ENCODE measurements around the gene SEMA5A. TPM values are rescaled to one million over a fixed set of nuclear protein-coding genes. Genes with fewer than 3 reads are reported as not detected.

Gene SEMA5A
- polyA plus RNA-seq, 1 donor from 2014 or later, result 3.2 TPM

DNA sequence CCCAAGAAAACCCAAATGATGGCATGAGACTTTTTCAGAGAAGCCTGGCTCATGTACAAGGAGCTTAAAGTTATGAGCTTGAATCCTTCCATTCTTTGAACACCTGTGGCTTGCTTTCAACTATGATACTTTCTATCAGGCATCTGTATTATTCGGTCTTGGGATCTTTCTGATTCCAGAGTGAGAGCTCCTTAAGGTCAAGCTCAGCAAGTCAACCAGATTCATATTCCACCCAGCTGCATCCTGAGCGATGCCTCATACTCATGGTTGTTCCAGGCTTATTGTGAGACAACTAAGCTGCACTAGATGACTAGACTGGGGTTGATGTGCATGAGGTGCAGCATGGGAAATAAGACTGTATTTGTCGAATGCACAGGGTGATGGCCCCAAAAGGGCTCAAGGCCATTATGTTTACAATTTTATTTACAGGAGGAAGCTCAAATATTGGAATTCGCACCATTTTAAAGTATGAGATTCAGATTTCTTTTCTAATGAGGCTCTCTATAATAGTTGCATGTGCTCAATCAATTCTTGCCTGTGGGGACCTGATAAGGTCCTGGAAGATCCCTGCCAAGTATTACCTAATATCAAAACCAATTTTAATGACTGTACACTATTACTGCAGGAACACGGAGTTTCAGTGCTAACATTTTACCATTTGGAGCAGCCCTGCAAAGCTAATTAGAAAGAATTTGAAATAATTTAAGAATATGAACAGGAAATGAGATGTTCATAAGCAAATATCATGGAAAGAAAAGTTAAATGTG lies 453.8 kb downstream of the SEMA5A start:
- no peaks in the 10 kb centered on the region for H3K79me2 ChIP-seq (replicated peaks; ENCODE audit: insufficient read depth, low read length)
- H3K36me3 ChIP-seq (ENCODE audit: insufficient read depth, low read length), result no peaks in the 10 kb centered on the region
- no peak overlapping the region for H3K9ac ChIP-seq (ENCODE audit: low read length)
- H3K9me2 ChIP-seq (ENCODE audit: insufficient read depth, low read length), result no peaks in the 10 kb centered on the region
- no peaks in the 10 kb centered on the region for H3K27me3 ChIP-seq (ENCODE audit: insufficient read depth, low read depth, low read length)
- no peak overlapping the region for H3K4me2 ChIP-seq (ENCODE audit: low read length)
- H4K20me1 ChIP-seq (ENCODE audit: insufficient read depth), result no peaks in the 10 kb centered on the region
- H3F3A ChIP-seq (ENCODE audit: insufficient read depth, low read length, poor library complexity, severe bottlenecking), result no peaks in the 10 kb centered on the region
- no peak overlapping the region for H2AFZ ChIP-seq (ENCODE audit: low read depth, low read length)
- no peak for TF ChIP-seq TAF1 (IDR thresholded peaks at IDR 0.05; ENCODE audit: low read depth)
- TF ChIP-seq, protein P1, sequence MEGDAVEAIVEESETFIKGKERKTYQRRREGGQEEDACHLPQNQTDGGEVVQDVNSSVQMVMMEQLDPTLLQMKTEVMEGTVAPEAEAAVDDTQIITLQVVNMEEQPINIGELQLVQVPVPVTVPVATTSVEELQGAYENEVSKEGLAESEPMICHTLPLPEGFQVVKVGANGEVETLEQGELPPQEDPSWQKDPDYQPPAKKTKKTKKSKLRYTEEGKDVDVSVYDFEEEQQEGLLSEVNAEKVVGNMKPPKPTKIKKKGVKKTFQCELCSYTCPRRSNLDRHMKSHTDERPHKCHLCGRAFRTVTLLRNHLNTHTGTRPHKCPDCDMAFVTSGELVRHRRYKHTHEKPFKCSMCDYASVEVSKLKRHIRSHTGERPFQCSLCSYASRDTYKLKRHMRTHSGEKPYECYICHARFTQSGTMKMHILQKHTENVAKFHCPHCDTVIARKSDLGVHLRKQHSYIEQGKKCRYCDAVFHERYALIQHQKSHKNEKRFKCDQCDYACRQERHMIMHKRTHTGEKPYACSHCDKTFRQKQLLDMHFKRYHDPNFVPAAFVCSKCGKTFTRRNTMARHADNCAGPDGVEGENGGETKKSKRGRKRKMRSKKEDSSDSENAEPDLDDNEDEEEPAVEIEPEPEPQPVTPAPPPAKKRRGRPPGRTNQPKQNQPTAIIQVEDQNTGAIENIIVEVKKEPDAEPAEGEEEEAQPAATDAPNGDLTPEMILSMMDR (IDR thresholded peaks at IDR 0.05; ENCODE audit: poor library complexity, severe bottlenecking), result no peak
- TF ChIP-seq EZH2 (IDR thresholded peaks at IDR 0.05; ENCODE audit: borderline replicate concordance, insufficient read depth, low read length, poor library complexity, severe bottlenecking), result no peak
- no peak for TF ChIP-seq SMC3 (conservative IDR thresholded peaks at IDR 0.05; ENCODE audit: poor library complexity)
- TF ChIP-seq, protein P2, sequence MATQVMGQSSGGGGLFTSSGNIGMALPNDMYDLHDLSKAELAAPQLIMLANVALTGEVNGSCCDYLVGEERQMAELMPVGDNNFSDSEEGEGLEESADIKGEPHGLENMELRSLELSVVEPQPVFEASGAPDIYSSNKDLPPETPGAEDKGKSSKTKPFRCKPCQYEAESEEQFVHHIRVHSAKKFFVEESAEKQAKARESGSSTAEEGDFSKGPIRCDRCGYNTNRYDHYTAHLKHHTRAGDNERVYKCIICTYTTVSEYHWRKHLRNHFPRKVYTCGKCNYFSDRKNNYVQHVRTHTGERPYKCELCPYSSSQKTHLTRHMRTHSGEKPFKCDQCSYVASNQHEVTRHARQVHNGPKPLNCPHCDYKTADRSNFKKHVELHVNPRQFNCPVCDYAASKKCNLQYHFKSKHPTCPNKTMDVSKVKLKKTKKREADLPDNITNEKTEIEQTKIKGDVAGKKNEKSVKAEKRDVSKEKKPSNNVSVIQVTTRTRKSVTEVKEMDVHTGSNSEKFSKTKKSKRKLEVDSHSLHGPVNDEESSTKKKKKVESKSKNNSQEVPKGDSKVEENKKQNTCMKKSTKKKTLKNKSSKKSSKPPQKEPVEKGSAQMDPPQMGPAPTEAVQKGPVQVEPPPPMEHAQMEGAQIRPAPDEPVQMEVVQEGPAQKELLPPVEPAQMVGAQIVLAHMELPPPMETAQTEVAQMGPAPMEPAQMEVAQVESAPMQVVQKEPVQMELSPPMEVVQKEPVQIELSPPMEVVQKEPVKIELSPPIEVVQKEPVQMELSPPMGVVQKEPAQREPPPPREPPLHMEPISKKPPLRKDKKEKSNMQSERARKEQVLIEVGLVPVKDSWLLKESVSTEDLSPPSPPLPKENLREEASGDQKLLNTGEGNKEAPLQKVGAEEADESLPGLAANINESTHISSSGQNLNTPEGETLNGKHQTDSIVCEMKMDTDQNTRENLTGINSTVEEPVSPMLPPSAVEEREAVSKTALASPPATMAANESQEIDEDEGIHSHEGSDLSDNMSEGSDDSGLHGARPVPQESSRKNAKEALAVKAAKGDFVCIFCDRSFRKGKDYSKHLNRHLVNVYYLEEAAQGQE (IDR thresholded peaks at IDR 0.05; ENCODE audit: borderline replicate concordance), result no peak
- TF ChIP-seq EP300 (conservative IDR thresholded peaks at IDR 0.05; ENCODE audit: poor library complexity, severe bottlenecking), result no peak
- no peak for TF ChIP-seq RAD21 (conservative IDR thresholded peaks at IDR 0.05)
- no peak for TF ChIP-seq POLR2AphosphoS5 (IDR thresholded peaks at IDR 0.05)
- no peak for TF ChIP-seq MXI1 (conservative IDR thresholded peaks at IDR 0.05; ENCODE audit: poor library complexity, severe bottlenecking)
- no peak overlapping the region for H3K4me3 ChIP-seq (ENCODE audit: low read length)
- H3K9me3 ChIP-seq (ENCODE audit: low read length), result no peaks in the 10 kb centered on the region
- H3K27ac ChIP-seq (ENCODE audit: low read length), result no peak overlapping the region

DNA sequence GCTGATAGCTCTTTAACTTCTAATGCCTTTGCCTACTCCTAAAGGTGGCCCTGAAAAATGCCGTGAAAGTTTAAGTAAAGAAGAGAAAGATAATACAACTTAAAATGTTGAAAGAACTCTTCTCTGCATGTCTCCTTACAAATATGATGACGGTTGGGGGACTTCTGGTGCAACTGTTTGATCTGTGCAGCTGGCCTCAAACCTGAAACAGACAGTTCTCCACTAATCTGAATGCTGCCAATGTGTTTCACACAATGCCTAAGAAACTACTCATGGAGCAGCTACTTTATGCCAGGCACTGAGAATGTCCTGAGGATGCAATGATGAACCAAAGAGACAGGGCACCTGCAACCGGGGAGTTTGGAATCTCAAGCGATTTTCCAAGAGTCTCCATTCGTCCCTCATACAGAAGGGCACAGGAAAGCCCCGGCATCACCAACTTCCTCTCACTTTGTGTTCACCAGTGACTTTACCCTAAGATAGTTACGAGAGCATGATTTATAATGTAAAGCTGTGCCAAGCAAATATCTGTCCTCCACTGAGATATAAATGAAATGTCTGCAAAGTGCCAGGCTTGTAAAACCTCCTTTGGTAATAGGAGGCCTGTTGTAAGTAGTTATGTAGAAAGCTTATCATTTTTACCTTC lies 455.4 kb downstream of the SEMA5A start:
- Histone ChIP-seq H3K27me3 (ENCODE audit: insufficient read depth, low read depth, low read length) (no peaks in the 10 kb centered on the region), H3K27ac (ENCODE audit: low read length) (no peak overlapping the region), H3K4me2 (ENCODE audit: low read length) (no peak overlapping the region), H3K79me2 (replicated peaks; ENCODE audit: insufficient read depth, low read length) (no peaks in the 10 kb centered on the region), H3F3A (ENCODE audit: insufficient read depth, low read length, poor library complexity, severe bottlenecking) (no peaks in the 10 kb centered on the region), H2AFZ (ENCODE audit: low read depth, low read length) (no peak overlapping the region), H4K20me1 (ENCODE audit: insufficient read depth) (no peaks in the 10 kb centered on the region), H3K36me3 (ENCODE audit: insufficient read depth, low read length) (no peaks in the 10 kb centered on the region), H3K4me3 (ENCODE audit: low read length) (no peak overlapping the region), H3K9me2 (ENCODE audit: insufficient read depth, low read length) (no peaks in the 10 kb centered on the region), H3K9ac (ENCODE audit: low read length) (no peak overlapping the region), H3K9me3 (ENCODE audit: low read length) (no peaks in the 10 kb centered on the region)
- no peak for TF ChIP-seq SMC3 (conservative IDR thresholded peaks at IDR 0.05; ENCODE audit: poor library complexity)
- TF ChIP-seq RAD21 (conservative IDR thresholded peaks at IDR 0.05), result no peak
- TF ChIP-seq, protein P2 (IDR thresholded peaks at IDR 0.05; ENCODE audit: borderline replicate concordance), result no peak
- TF ChIP-seq EP300 (conservative IDR thresholded peaks at IDR 0.05; ENCODE audit: poor library complexity, severe bottlenecking), result no peak
- TF ChIP-seq, protein P1 (IDR thresholded peaks at IDR 0.05; ENCODE audit: poor library complexity, severe bottlenecking), result no peak
- no peak for TF ChIP-seq EZH2 (IDR thresholded peaks at IDR 0.05; ENCODE audit: borderline replicate concordance, insufficient read depth, low read length, poor library complexity, severe bottlenecking)
- TF ChIP-seq TAF1 (IDR thresholded peaks at IDR 0.05; ENCODE audit: low read depth), result no peak
- TF ChIP-seq POLR2AphosphoS5 (IDR thresholded peaks at IDR 0.05), result no peak
- TF ChIP-seq MXI1 (conservative IDR thresholded peaks at IDR 0.05; ENCODE audit: poor library complexity, severe bottlenecking), result no peak
